Peyer's patch (tissue), 4 donors: Measurements from ENCODE around the gene TBCD.

ENCODE experiments used
- POLR2A ChIP-seq, 2 donors: fragments of 450-650 bp; IDR thresholded peaks; one replicate each; pipeline ENCODE4 v1.5.1; 2017; ENCODE audit warnings: antibody characterized with exemption in 2 of 2, mild to moderate bottlenecking in 2 of 2, moderate library complexity in 2 of 2
- TF ChIP-seq, protein P1 (sequence below), 6 experiments: fragments of 450-650 bp in 4 of 6; fragments of 200-600 bp in 2 of 6; sonication (generic) in 1 of 6; IDR thresholded peaks; one replicate each; pipeline ENCODE4 v1.5.1; 2017 to 2019; ENCODE audit warnings: antibody characterized with exemption in 6 of 6, mild to moderate bottlenecking in 3 of 6, moderate library complexity in 1 of 6

DNA sequence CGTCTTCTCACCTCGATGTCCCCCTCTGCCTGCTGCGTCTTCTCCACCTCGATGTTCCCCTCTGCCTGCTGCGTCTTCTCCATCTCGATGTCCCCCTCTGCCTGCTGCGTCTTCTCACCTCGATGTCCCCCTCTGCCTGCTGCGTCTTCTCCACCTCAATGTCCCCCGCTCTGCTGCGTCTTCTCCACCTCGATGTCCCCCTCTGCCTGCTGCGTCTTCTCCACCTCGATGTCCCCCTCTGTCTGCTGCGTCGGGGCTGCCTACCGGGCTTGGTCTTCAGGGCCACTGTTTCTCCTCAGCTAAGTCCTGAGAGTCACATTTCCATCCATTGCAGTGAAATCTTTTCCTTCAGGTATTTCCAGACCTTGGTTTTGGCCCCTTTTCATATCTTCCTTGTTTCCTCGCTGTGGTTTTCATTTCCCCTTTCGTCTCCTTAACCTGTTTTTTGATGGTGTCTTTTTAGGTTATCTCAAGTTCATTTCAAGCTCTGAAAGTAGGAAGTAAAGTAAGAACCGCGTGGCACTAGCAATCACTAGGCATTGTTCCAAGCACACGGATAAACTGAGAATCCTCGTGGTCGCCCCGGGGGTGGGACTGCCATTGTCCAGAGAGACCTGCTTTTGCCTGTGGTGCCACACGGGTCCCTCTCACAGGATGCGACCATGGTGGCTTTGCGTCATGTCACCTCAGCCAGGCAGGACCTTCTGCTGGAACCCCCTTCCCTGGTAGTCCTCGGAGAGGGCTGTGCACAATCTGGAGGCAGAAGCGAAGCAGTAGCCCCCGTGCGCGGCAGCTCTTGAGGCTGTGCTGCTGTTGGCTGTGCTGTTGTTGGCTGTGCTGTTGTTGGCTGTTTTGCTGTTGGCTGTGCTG, 97.4 kb downstream of the TBCD start:
- TF ChIP-seq, protein P1, sequence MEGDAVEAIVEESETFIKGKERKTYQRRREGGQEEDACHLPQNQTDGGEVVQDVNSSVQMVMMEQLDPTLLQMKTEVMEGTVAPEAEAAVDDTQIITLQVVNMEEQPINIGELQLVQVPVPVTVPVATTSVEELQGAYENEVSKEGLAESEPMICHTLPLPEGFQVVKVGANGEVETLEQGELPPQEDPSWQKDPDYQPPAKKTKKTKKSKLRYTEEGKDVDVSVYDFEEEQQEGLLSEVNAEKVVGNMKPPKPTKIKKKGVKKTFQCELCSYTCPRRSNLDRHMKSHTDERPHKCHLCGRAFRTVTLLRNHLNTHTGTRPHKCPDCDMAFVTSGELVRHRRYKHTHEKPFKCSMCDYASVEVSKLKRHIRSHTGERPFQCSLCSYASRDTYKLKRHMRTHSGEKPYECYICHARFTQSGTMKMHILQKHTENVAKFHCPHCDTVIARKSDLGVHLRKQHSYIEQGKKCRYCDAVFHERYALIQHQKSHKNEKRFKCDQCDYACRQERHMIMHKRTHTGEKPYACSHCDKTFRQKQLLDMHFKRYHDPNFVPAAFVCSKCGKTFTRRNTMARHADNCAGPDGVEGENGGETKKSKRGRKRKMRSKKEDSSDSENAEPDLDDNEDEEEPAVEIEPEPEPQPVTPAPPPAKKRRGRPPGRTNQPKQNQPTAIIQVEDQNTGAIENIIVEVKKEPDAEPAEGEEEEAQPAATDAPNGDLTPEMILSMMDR (IDR thresholded peaks at IDR 0.05): no peak
- TF ChIP-seq POLR2A (IDR thresholded peaks at IDR 0.05): no peak
